T-helper 1 cell (primary cell): ENCODE data around the gene DMKN.
"Not testable (repeated sequence)": the region's sequence is repeated elsewhere in the genome, so short reads cannot be mapped to it uniquely, and the experiment has no call there.

Source experiments
- DNase-seq, 5 donors: peaks; one replicate each; pipeline ENCODE4 v3.0.0-alpha.2; 2012 to 2020

Gene DMKN

DNA sequence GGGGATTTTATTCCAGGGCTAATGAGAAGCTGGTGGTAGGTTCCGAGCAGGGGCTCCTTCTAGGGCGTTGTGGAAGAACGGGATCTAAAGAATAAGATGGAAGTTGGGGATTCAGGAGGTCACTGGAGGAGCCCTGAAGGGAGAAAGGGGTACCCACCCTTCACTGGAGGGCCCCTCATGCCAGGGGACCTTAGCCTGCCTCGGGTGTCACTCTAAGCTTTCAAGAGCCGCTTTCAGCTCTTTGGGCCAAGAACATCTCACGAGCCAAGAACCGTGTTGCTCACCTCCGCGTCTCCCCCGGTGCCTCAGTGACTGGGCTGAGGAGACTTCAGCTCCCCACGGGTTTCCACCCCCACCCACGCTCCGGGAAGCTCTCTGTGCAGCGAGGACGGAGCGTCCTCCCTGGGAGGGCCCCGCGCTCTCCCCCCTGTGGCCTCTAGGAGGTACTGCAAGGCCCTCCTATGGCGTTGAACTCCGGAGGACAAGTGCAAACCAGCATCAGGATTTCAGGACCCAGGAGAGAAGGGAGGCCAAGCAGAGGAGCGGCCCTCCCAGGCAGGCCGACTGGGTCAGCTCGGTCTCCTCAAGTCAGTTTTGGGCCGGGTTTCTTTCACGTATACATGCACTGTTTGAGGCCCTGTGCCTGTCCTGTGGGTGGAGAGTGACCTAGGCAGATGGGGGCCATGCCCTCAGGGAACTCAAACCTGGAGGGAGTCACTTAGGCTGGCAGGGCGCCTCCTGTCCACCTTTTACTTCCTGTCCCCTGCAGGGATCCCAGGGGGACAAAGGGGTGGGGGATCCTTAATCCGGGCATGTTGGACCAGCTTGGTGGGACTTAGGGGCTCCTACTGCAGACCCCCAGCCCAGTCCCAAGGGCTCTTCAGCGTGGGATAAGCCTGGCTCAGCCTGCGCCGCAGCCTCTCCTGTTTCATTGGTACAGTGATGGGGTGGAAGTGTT lies 18.1 kb downstream of the DMKN start:
- DNase-seq, result peak; percentile 20 to 57 (median 51)

DNA sequence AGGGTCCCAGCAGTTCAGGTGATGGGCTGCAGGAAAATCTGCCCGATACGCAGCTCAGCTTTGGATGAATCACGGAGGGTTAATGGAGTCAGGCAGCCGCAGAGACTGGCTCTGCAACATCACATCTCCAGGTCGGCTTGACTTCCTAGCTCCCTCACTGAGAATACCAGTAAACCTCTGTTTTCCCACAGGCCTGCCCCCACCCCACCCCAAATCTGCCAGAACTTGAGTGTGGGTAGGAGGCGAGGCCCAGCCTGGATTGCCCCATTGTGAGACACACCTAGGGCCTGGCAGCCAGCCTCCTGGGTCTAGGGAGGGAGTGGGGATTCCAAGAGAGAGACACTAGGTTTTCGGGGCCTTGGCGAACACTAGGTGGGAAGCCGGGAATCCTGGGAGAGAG lies 19.5 kb downstream of the DMKN start:
- no peak for DNase-seq

DNA sequence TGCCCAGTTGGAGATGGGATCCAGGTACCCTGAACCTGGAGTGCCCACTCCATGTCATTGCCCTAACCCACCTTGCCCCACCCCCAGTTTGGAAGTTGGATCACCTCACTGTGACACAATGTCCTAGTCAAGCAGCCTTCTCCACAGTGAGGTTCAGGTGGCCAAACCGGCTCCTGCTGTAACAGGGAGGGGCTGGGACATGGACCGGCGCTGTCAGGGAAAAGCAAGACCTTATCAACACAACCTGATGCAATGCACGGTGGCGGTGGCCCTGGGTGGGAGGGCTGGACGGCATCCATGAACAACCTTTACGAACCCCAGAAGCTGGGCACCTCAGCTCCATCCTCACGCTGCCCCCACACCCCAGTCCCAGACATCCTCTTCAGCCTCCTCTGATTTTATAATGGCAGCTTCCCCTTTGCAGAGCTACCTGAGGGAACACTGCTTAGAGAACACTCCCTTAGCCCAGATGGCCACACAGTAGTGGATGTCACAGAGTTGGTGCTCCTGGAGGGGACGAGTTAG lies 21.6 kb downstream of the DMKN start:
- no peak for DNase-seq

- no peak for DNase-seq
Observed at GRCh38 chr19:35490364-35490763, 23.1 kb downstream of the DMKN start, which contains the start of gene KRTDAP. KRTDAP (minus strand) TSS chr19:35490464; CDS start chr19:35490442, 22 bp downstream.

DNA sequence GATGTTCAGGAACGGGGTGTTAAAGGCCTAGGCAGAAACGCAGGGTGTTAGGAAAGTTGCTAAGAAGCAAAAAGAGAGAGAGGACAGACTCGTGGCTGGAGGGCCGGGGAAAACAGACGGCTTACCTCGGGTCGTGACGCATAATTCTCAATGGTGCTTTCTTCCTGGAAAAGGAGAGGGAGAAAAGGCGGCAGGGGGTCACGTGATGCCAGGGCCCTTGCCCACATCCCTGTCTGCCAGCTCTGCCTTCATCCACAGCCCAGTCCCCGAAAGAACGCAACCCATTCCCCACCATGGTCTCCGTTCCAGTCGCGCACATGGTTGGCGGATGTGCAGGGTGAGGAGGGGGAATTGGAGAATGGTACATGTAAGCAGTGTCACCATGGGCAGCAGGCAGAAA lies 24.8 kb downstream of the DMKN start:
- DNase-seq, result no peak

- no peak for DNase-seq
Observed at GRCh38 chr19:35487656-35488182, 25.7 kb downstream of the DMKN start.

DNA sequence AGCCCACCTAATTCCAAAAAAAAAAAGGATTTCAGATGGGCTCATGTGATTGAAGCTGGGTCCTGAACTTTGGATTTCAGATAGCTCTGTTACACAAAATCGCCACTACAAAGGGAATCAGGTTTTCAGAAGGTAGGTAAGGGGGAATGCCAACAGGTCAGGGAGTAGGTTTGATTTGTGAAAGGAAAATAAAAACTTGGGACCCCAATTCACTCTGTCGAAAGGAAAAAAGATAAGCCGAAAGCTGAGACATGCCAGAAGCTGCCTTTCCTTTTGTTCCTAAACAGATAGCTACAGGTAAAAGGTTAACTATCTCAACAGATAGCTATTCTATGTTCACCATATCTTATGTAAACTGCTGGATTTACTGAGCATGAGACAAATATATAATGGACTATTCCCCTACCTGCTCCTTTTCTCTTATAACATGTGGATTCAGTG lies 27.2 kb downstream of the DMKN start:
- DNase-seq, result no peak

- no peak for DNase-seq
Observed at GRCh38 chr19:35484252-35485036, 29.0 kb downstream of the DMKN start.

GRCh38 chr19:35483089-35483488 lies 30.4 kb downstream of the DMKN start:
- no peak for DNase-seq

GRCh38 chr19:35478794-35479677 lies 34.4 kb downstream of the DMKN start:
- DNase-seq, result no peak

- DNase-seq, result no peak
Observed at GRCh38 chr19:35476149-35476548, 37.3 kb downstream of the DMKN start.

DNA sequence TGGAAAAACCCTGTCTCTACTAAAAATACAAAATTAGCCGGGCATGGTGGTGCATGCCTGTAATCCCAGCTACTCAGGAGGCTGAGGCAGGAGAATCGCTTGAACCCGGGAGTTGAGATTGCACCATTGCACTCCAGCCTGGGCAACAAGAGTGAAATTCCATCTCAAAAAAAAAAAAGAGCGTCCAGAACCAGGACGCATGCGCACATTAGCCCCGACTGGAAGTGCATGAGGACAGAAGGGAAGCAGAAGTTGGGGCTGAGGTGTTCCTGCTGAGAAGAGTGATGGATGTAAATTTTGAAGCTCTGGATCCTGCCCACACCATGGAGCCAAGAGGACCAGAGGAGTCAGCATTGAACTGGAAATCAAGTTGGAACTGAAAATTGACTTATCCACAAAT lies 38.9 kb downstream of the DMKN start:
- DNase-seq, result not testable (repeated sequence)

GRCh38 chr19:35474104-35474503 lies 39.3 kb downstream of the DMKN start:
- no peak for DNase-seq

GRCh38 chr19:35471946-35472345 lies 41.5 kb downstream of the DMKN start:
- DNase-seq, result no peak

GRCh38 chr19:35471075-35471474 lies 42.4 kb downstream of the DMKN start:
- DNase-seq, result not testable (repeated sequence)

DNA sequence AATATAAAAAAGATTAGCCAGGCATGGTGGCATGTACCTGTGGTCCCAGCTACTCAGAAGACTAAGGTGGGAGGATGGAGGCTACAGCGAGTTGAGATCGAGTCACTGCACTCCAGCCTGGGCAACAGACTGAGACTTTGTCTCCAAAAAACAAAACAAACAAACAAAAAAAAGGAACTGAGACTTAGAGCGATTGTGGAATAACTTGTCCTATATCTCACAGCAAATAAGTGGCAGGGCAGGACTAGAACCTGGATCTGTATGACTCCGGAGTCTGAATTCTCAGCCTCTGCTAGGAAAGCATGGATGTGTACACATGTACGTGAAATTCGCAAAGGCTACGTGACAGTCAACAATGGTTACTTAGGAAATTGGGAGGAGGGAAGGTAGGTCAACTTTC lies 43.3 kb downstream of the DMKN start:
- no peak for DNase-seq

DNA sequence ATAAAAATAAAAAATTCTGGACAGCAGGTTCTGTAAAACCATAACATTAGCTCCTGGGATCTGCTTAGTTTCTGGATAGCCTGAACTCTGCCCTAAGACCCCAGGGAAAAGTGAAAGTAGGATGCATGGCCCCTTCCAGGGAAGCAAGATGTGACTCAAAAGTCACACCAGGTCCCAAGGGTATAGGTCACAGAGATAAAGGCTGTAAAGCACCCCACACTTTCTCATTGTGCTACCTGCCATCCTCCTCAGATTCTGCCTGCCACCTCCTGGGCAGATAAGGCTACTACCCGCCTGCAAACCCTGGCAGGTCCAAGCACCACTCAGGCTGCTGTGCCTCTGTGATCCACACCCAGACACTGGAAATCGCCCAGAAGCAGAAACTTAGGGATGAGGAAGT lies 44.8 kb downstream of the DMKN start:
- peak; percentile 27 to 63 (median 53) for DNase-seq

DNA sequence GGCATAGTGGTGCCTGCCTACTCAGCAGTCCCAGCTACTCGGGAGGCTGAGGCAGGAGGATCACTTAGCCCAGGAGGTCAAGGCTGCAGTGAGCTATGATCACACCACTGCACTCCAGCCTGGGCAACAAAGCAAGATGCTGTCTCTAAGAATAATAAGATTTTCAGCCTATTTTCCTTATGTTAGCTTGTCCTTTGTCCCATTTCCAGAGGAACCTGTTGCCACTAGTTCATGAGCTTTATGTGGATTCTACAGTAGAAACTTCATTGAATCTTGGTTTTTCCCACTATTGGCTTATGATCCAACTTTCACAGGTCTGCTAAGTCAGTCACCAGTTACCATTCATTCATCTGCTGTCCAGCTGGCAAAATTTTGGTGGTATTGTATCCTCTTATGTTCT lies 47.2 kb downstream of the DMKN start:
- DNase-seq, result no peak

DNA sequence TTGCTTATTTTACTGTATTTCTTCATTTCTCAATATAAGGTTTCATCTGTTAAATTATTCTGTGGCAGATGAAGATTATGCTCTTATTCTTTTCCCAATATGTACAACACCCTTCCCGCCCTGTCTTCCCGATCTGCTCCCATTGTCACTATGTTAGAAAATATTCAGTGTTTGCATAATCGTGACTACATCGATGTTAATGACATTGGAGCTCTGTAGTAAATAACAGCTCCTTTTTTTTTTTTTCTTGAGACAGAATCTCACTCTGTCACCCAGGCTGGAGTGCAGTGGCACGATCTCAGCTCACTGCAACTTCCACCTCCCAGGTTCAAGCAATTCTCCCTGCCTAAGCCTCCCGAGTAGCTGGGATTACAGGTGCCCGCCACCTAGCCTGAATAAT lies 50.5 kb downstream of the DMKN start:
- DNase-seq, result not testable (repeated sequence)

DNA sequence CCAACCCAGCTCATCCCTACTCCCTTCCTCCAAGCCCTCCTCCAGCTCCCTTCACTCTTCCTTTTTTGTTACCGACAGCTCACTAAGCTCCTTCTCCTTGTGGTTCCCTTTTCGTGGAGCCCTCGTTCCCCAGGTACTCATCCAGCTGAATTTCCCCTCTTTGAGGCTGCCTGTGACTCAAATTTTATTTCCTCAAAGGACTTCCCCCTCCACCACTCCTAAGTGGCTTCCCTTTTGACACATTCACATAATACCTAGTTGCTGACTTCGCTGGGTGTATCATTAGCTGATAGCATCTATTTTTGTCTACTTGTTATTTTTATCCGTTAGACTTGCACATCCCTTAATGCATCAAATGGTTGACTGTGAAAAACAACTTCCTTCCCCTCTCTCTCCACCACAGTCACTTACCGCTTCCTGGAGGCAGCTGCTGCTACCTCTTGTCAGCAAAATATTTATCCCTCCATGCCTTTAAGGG lies 50.9 kb downstream of the DMKN start:
- peak; percentile 21 to 86 (median 51) for DNase-seq

DNA sequence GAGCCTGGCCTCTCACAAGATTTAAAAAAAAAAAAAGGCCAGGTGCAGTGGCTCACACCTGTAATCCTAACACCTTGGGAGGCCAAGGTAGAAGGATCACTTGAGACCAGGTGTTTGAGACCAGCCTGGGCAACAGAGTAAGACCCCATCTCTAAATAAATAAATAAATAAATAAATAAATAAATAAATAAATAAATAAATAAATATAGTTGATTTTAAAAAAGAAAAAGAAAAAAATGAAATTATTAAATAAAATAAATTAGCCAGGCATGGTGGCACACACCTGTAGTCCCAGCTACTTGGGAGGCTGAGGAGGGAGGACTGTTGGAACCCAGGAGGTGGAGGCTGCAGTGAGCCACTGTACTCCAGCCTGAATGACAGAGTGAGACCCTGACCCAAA lies 51.7 kb downstream of the DMKN start:
- not testable (repeated sequence) for DNase-seq

DNA sequence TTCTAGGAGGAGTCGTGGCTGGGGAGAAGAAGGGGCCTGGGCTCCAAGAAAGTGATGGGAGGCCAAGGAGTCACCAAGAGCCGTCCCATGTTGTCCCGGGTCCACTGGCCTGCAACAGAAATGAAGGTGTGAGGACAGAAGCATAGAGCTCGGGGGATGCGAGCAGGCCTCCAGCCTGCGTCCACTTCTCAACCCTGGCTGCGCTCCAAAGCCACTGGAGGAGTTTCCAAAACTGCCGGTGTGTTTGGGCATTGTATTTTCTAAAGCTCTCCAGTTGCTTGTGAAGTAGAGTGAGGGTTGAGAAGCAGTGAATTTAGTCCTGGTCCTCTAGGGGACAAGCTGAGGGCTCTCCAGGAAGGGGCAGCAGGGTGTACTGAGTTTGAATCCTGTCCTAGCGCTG lies 52.4 kb downstream of the DMKN start:
- no peak for DNase-seq
